Smooth muscle cell (in vitro differentiated cells): ENCODE data around the gene MTAP. TPM values are rescaled to one million over a fixed set of nuclear protein-coding genes. Genes with fewer than 3 reads are reported as not detected.

ENCODE experiments used
- DNase-seq: peaks from one replicate; lab custom pipeline; 2025; ENCODE audit not compliant: unreplicated experiment; lab: John Stamatoyannopoulos, UW
- H2AFZ ChIP-seq: fragments of 200-600 bp; sonication (generic); 2 replicates; pipeline ENCODE4 v1.6.0; 2016; ENCODE audit warnings: antibody characterized with exemption, low read depth, mild to moderate bottlenecking
- H3F3A ChIP-seq: fragments of 200-600 bp; sonication (generic); 2 replicates; pipeline ENCODE4 v1.6.0; 2017; ENCODE audit warnings: antibody characterized with exemption, low read depth
- H3K27ac ChIP-seq: fragments of 200-600 bp; sonication (generic); 2 replicates; pipeline ENCODE4 v1.5.1; 2016; ENCODE audit warnings: low read depth, mild to moderate bottlenecking
- H3K27me3 ChIP-seq: fragments of 200-600 bp; sonication (generic); 2 replicates; pipeline ENCODE4 v1.6.1; 2016; ENCODE audit warnings: low read depth, mild to moderate bottlenecking
- H3K36me3 ChIP-seq: fragments of 200-600 bp; sonication (generic); 2 replicates; pipeline ENCODE4 v1.5.1; 2016; ENCODE audit warnings: low read depth
- H3K4me1 ChIP-seq: fragments of 200-600 bp; sonication (generic); 2 replicates; pipeline ENCODE4 v1.5.1; 2016; ENCODE audit warnings: low read depth
- H3K4me2 ChIP-seq: fragments of 200-600 bp; sonication (generic); 2 replicates; pipeline ENCODE4 v1.6.0; 2016; ENCODE audit warnings: mild to moderate bottlenecking
- H3K4me3 ChIP-seq: fragments of 200-600 bp; sonication (generic); 2 replicates; pipeline ENCODE4 v1.5.1; 2016; ENCODE audit warnings: mild to moderate bottlenecking
- H3K79me2 ChIP-seq: fragments of 200-600 bp; sonication (generic); 2 replicates; pipeline ENCODE4 v1.6.0; 2016; ENCODE audit warnings: low read depth, mild to moderate bottlenecking
- H3K9ac ChIP-seq: fragments of 200-600 bp; sonication (generic); 2 replicates; pipeline ENCODE4 v1.6.0; 2016; ENCODE audit warnings: low read depth
- H3K9me3 ChIP-seq: fragments of 200-600 bp; sonication (generic); replicated peaks from 2 replicates; pipeline ENCODE4 v1.5.1; 2016; ENCODE audit warnings: low read depth
- H4K20me1 ChIP-seq: fragments of 200-600 bp; sonication (generic); 2 replicates; pipeline ENCODE4 v1.6.0; 2016; ENCODE audit warnings: low read depth
- CTCF ChIP-seq: fragments of 200-600 bp; sonication (generic); IDR thresholded peaks from 2 replicates; pipeline ENCODE4 v1.5.1; 2017; ENCODE audit warnings: borderline replicate concordance, mild to moderate bottlenecking, antibody characterized with exemption; ENCODE audit not compliant: insufficient read depth, poor library complexity, severe bottlenecking
- whole genome bisulfite sequencing: methylation state at CpG from one replicate; pipeline ENCODE4 v1.1.7; 2016; ENCODE audit warnings: low lambda C conversion rate; 5-methylcytosine and 5-hydroxymethylcytosine counted together
- polyA plus RNA-seq: library from polyadenylated mRNA; unstranded; fragments of >200 nt; fragmentation: Nextera tagmentation; extraction: Ambion mirVana; gene quantifications from 2 replicates; pipeline ENCODE4 v1.2.1, GENCODE V29; 2016
- total RNA-seq: library from RNA; depleted of rRNA; stranded (reverse); fragments of >200 nt; gene quantifications from 2 replicates; pipeline ENCODE4 v1.2.3, GENCODE V29; 2014

MTAP gene
- total and polyA plus RNA-seq, 2 experiments from 2014 or later = 19.1 to 39.6 TPM

GRCh38 chr9:21982391-21982790 is 180.0 kb downstream of the MTAP start:
- H3K9me3 ChIP-seq = no peaks in the 10 kb centered on the region
- DNase-seq = no peak
- H3K9ac ChIP-seq = no peak overlapping the region
- no peak overlapping the region for H3K4me3 ChIP-seq
- H2AFZ ChIP-seq = no peak overlapping the region
- no peak overlapping the region for H3K4me2 ChIP-seq
- peaks cover 83% of the 10 kb centered on the region for H3K27me3 ChIP-seq
- no peaks in the 10 kb centered on the region for H3K36me3 ChIP-seq
- 71% methylated on average over 1 of the region's 1 CpG for WGBS
- no peak overlapping the region for H3K27ac ChIP-seq
- no peak for TF ChIP-seq CTCF
- H3F3A ChIP-seq = no peaks in the 10 kb centered on the region
- H4K20me1 ChIP-seq = no peaks in the 10 kb centered on the region
- H3K4me1 ChIP-seq = no peaks in the 10 kb centered on the region
- no peaks in the 10 kb centered on the region for H3K79me2 ChIP-seq

- DNase-seq = no peak
- Histone ChIP-seq H3K79me2 (no peaks in the 10 kb centered on the region), H3K4me1 (no peaks in the 10 kb centered on the region), H3K27ac (no peak overlapping the region), H3K4me3 (no peak overlapping the region), H3K27me3 (peaks cover 81% of the 10 kb centered on the region), H2AFZ (no peak overlapping the region), H3K9ac (no peak overlapping the region), H3F3A (no peaks in the 10 kb centered on the region), H3K9me3 (no peaks in the 10 kb centered on the region), H3K36me3 (no peaks in the 10 kb centered on the region), H4K20me1 (no peaks in the 10 kb centered on the region), H3K4me2 (no peak overlapping the region)
- 76% methylated on average over 1 of the region's 1 CpG for WGBS
- no peak for TF ChIP-seq CTCF
Measured at GRCh38 chr9:21982861-21983560, 180.6 kb downstream of the MTAP start.

- no peak overlapping the region for H3K4me3 ChIP-seq
- no peak overlapping the region for H3K9ac ChIP-seq
- H4K20me1 ChIP-seq = no peaks in the 10 kb centered on the region
- H3K79me2 ChIP-seq = no peaks in the 10 kb centered on the region
- 75% methylated on average over 1 of the region's 1 CpG for WGBS
- no peaks in the 10 kb centered on the region for H3K4me1 ChIP-seq
- no peak overlapping the region for H3K27ac ChIP-seq
- H3K27me3 ChIP-seq = peaks cover 79% of the 10 kb centered on the region
- TF ChIP-seq CTCF = no peak
- no peaks in the 10 kb centered on the region for H3K9me3 ChIP-seq
- DNase-seq = no peak
- H3K36me3 ChIP-seq = no peaks in the 10 kb centered on the region
- H3K4me2 ChIP-seq = no peak overlapping the region
- H3F3A ChIP-seq = no peaks in the 10 kb centered on the region
- no peak overlapping the region for H2AFZ ChIP-seq
Measured at GRCh38 chr9:21983561-21983935, 181.1 kb downstream of the MTAP start.

GRCh38 chr9:21984101-21984500 is 181.7 kb downstream of the MTAP start:
- Histone ChIP-seq H3K36me3 (no peaks in the 10 kb centered on the region), H3K4me1 (no peaks in the 10 kb centered on the region), H3K27ac (no peak overlapping the region), H2AFZ (no peak overlapping the region), H3K4me2 (no peak overlapping the region), H3K9me3 (no peaks in the 10 kb centered on the region), H4K20me1 (no peaks in the 10 kb centered on the region), H3K4me3 (no peak overlapping the region), H3K9ac (no peak overlapping the region), H3F3A (no peaks in the 10 kb centered on the region), H3K79me2 (no peaks in the 10 kb centered on the region), H3K27me3 (peaks cover 79% of the 10 kb centered on the region)
- TF ChIP-seq CTCF = no peak
- DNase-seq = no peak
